ENCODE measurements around the gene D2HGDH. TPM values are rescaled to one million over a fixed set of nuclear protein-coding genes. Genes with fewer than 3 reads are reported as not detected.

The D2HGDH gene
- total RNA-seq, 1 experiment from 2014 or later, result 10.0 TPM

DNA sequence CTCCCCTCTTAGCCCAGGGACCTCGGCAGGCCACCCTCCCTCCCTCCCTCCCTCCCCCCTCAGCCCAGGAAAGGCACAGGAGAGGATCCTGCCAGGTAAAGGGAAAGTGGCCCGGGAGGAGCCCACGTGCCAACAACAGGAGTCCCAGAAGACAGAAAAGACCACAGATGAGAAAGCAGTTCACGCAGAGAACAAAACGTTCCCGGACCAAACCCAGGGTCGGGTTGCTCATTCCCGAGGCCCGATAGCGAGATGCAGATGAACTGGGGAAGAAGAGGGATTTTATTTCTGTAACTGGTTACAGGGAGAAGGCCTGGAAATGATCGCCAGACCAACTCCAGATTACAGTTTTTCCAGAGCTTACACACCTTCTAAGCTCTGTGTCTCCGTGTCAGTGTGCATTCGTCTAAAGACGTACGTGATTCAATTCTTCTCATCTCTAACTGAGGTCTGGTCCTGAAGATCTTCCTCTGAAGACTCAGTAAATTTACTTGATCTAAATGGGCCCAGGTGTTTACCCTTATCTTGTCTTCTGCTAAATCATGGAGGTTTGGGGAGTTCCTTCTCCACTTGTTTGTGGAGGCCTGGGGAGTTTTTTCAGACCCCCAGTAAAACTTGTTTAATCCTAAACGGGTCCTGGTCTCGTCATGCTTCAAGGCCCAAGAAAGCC, 73.8 kb downstream of the D2HGDH start:
- H2BK5ac ChIP-seq (ENCODE audit: insufficient read length, low read length), result no peak overlapping the region
- no peak overlapping the region for H2BK20ac ChIP-seq (ENCODE audit: low read depth, low read length, poor library complexity, severe bottlenecking)
- no peak overlapping the region for H3K27ac ChIP-seq (ENCODE audit: insufficient read length, low read depth, low read length)
- no peak overlapping the region for H3K56ac ChIP-seq (ENCODE audit: insufficient read length, low read depth, low read length)
- no peak overlapping the region for H2AK5ac ChIP-seq (ENCODE audit: insufficient read length, low read length)
- H3K4me2 ChIP-seq (ENCODE audit: insufficient read depth, insufficient read length, low read length), result no peak overlapping the region
- peaks cover 9% of the 10 kb centered on the region; the same call in 1 of the 2 replicates for H3K27me3 ChIP-seq (ENCODE audit: insufficient read depth, low read length)
- Mint-ChIP-seq H3K27me3 (ENCODE audit: low read depth) (peaks cover 29% of the 10 kb centered on the region), H3K4me3 (peak overlapping the region in 1 of 2 experiments; percentile 9; a peak in 1 of 5 replicates), H3K4me1 (peaks cover 9 to 26% of the 10 kb centered on the region in 2 experiments), H3K9me3 (no peaks in the 10 kb centered on the region), H3K36me3 (ENCODE audit: insufficient read depth in 1 of 3, low read depth in 3 of 3) (no peaks in the 10 kb centered on the region), H3K27ac (peak overlapping the region in 2 of 3 experiments; percentile 37 to 66; a peak in 3 of 7 replicates)
- no peak overlapping the region for H2BK12ac ChIP-seq (ENCODE audit: insufficient read length, low read depth, low read length)
- H3K23me2 ChIP-seq (ENCODE audit: insufficient read length, low read depth, low read length, poor library complexity, severe bottlenecking), result no peaks in the 10 kb centered on the region
- H3K4ac ChIP-seq (ENCODE audit: low read depth, low read length), result no peak overlapping the region
- no peak overlapping the region for H3T11ph ChIP-seq (ENCODE audit: low read length)
- no peaks in the 10 kb centered on the region for H3K79me1 ChIP-seq (ENCODE audit: insufficient read depth, low read depth, low read length, poor library complexity, severe bottlenecking)
- TF ChIP-seq, protein P1, sequence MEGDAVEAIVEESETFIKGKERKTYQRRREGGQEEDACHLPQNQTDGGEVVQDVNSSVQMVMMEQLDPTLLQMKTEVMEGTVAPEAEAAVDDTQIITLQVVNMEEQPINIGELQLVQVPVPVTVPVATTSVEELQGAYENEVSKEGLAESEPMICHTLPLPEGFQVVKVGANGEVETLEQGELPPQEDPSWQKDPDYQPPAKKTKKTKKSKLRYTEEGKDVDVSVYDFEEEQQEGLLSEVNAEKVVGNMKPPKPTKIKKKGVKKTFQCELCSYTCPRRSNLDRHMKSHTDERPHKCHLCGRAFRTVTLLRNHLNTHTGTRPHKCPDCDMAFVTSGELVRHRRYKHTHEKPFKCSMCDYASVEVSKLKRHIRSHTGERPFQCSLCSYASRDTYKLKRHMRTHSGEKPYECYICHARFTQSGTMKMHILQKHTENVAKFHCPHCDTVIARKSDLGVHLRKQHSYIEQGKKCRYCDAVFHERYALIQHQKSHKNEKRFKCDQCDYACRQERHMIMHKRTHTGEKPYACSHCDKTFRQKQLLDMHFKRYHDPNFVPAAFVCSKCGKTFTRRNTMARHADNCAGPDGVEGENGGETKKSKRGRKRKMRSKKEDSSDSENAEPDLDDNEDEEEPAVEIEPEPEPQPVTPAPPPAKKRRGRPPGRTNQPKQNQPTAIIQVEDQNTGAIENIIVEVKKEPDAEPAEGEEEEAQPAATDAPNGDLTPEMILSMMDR (conservative IDR thresholded peaks at IDR 0.05), result no peak
- no peak overlapping the region for H3K9ac ChIP-seq (ENCODE audit: extremely low read depth, insufficient read length, low read length)
- WGBS (ENCODE audit: extremely low coverage, insufficient read length, low lambda C conversion rate), result no CpG with 5 or more reads among the region's 17 CpGs
- no peak overlapping the region for H2AFZ ChIP-seq (ENCODE audit: low read length)
- no peak overlapping the region for H4K5ac ChIP-seq (ENCODE audit: insufficient read length, low read depth, low read length)
- H3K9me3 ChIP-seq (ENCODE audit: control insufficient read depth, low read depth, low read length), result no peaks in the 10 kb centered on the region
- peaks cover 8% of the 10 kb centered on the region for H3K4me1 ChIP-seq (ENCODE audit: insufficient read depth, low read length)
- H4K8ac ChIP-seq (replicated peaks; ENCODE audit: insufficient read length, low read depth, low read length), result no peak overlapping the region
- H4K20me1 ChIP-seq (ENCODE audit: control insufficient read depth, insufficient read depth, insufficient read length), result no peaks in the 10 kb centered on the region
- no peaks in the 10 kb centered on the region for H3K79me2 ChIP-seq (ENCODE audit: insufficient read depth, low read length)
- H3K14ac ChIP-seq (ENCODE audit: insufficient read depth, low read length), result no peak overlapping the region
- H2BK15ac ChIP-seq (ENCODE audit: low read depth, low read length), result no peak overlapping the region
- H3K23ac ChIP-seq (ENCODE audit: insufficient read length, low read depth, low read length), result no peak overlapping the region
- H3K18ac ChIP-seq (ENCODE audit: insufficient read length, low read depth, low read length), result no peak overlapping the region
- no peak overlapping the region for H2BK120ac ChIP-seq (ENCODE audit: low read depth, low read length, poor library complexity, severe bottlenecking)
- H4K91ac ChIP-seq (ENCODE audit: insufficient read length, low read depth, low read length), result no peak overlapping the region
- peak; percentile 55 for DNase-seq
